ENCODE data around the gene TBC1D3I.
"Not testable (repeated sequence)": the region's sequence is repeated elsewhere in the genome, so short reads cannot be mapped to it uniquely, and the experiment has no call there.

TBC1D3I gene

DNA sequence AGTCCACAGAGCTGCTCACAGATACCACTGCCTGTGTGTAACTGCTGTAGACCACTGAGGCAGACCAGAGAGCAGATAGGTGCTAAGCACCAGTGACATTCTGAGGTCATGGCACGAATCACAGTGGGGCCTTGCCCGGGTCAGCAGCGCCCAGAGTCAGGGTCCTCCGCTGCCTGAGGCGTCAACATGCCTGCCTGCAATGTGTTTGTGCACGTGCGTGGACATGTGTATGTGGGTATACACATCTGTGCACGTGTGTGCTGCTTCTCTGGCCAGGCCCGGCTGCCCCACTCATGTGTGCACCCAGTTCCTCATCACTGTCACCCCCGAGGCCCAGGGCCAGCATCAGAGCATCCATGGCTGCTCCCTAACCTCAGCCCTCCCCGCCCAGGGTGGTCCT is at the start of gene TBC1D3I:
Gene TBC1D3I (minus strand): TSS at position 101 of the 400 bp plus-strand sequence. CDS start 1,585 bp downstream, outside the sequence.
- not testable (repeated sequence) for DNase-seq

DNA sequence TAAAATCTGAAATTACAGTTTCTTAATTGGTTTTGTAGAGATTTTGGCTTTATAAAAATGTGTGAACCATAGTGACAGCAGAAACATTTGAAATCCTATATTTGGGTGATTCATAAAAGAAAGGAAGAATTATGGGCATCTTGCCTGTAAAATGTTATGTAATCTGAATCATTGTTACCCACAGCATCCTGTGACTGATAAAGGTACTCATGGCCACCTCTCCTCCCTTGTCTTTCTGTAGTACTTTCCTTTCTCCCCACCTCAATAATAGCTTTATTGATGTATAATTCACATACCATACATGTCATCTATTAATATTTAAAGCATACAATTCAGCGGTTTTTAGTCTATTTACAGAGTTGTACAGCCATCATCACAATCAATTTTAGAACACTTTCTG is 30.8 kb upstream of the TBC1D3I start:
- not testable (repeated sequence) for DNase-seq

DNA sequence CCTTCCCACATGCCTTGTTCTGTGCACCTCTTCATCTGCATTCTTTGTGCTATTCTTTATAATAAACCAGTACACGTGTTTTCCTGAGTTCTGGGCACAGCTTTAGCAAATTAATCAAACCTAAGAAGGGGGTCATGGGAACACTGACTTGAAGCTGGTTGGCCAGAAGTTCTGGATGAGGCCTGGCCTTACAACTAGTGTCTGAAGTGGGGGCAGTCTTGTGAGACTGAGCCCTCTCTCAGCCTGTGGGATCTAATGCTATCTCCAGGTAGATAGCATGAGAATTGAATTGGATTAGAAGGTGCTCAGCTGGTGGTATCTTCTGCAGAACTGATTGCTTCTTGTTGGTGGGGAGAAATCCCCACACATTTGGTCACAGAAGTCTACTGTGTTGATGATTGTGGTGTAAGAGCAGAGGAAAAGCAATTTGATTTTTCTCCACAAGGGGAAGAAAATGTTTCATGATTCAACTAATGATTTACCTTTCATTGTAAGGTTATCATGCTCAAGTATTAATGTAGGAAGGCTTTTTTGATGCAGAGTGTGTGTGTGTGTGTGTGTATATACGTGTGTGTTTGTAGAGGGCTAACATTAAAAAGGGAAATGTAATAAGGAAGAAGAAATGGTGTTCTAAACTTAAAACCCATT is 25.7 kb upstream of the TBC1D3I start:
- not testable (repeated sequence) for DNase-seq

DNA sequence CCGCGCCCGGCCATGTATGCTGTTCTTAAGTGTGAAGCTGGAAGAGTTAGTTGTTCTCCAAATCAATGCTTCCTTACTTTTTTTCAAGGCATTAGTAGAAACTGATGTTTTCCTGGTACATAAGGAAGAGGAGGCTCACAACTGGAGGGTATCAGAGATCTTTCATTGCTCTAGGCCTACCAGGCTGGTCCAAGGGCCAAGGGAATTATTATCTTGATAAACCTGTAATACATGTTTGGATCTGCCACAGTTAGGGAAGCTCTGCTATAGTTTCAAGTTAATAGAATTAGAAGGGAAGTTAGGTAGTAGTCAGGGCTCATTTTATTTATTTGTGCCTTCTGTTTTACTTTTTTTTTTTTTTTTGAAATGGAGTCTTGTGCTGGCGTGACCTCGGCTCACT is 19.8 kb upstream of the TBC1D3I start:
- not testable (repeated sequence) for DNase-seq

DNA sequence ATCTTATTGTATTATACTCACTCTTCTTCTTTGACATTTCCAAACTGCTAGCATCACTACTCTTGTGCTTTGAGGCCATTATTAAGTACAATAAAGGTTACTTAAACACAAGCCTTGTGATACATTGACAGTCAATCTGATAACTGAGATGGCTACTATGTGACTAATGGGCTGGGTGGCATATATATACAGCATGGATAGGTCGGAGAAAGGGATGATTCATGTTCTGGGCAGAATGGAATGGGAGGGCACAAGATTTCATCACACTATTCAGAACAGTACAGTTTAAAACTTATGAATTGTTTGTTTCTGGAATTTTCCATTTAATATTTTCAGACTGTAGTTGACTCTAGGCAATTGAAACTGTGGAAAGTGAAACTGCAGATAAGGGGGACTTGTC is 18.9 kb upstream of the TBC1D3I start:
- DNase-seq: not testable (repeated sequence)

DNA sequence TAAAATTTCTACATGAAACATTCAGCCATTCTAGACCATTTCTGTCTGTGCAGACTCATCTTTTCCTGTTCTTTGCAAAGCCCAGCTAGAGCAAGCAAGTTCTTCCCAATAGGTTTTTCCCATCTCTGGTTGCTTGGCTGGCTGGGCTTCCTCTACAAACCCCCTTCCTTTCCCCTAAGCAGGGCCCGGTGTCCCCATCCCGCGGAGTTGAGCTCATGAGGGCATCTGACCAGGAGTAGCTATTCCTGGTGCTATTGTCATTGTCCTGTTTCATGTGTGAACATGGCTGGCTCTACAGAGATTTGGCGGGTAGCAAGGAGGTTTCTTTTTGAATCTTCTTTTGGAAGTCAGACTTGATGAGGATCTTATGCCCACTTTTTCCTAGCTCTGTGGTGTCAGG is 22.3 kb downstream of the TBC1D3I start:
- not testable (repeated sequence) for DNase-seq

DNA sequence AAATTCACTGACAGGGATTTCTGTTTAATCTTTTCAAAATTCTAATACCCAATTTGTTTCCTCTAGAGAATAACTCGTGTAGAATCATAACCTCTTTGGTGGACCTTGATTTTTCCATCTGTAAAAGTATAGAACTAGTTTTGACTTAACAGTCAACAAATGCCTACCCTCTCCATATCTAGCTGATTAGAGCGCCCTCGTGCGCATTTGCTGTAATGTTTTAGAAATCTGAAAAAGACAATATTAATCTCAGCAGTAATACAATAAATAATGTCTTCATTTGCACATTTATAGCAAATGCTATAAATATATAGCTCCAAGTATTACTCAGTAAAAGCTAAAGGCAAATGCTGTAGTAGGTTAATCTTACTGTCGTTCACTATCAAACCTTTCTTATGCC is 34.7 kb downstream of the TBC1D3I start:
- DNase-seq: not testable (repeated sequence)

DNA sequence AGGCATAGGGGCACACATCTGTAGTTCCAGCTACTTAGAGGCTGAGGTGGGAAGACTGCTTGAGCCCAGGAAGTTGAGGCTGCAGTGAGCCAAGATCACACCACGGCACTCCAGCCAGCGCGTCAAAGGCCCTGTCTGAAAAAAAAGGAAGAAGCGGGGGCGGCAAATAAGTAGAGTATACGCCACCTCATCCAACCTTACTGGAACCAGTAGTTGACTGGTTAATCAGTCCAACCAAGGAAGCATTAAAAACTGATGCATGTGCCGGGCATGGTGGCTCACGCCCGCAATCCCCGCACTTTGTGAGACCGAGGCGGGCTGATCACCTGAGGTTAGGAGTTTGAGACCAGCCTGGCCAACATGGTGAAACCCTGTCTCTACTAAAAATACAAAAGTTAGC is 41.4 kb downstream of the TBC1D3I start:
- not testable (repeated sequence) for DNase-seq

DNA sequence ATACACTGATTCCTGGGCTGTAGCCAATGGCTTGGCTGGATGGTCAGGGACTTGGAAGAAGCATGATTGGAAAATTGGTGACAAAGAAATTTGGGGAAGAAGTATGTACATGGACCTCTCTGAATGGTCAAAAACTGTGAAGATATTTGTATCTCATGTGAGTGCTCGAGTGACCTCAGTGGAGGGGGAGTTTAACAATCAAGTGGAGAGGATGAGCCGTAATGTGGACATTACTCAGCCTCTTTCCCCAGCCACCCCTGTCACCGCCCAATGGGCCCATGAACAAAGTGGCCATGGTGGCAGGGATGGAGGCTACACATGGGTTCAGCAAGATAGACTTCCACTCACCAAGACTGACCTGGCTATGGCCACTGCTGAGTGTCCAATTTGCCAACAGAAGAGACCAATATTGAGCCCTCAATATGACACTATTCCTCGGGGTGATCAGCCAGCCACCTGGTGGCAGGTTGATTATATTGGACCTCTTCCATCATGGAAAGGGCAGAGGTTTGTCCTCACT is 42.7 kb downstream of the TBC1D3I start:
- not testable (repeated sequence) for DNase-seq

DNA sequence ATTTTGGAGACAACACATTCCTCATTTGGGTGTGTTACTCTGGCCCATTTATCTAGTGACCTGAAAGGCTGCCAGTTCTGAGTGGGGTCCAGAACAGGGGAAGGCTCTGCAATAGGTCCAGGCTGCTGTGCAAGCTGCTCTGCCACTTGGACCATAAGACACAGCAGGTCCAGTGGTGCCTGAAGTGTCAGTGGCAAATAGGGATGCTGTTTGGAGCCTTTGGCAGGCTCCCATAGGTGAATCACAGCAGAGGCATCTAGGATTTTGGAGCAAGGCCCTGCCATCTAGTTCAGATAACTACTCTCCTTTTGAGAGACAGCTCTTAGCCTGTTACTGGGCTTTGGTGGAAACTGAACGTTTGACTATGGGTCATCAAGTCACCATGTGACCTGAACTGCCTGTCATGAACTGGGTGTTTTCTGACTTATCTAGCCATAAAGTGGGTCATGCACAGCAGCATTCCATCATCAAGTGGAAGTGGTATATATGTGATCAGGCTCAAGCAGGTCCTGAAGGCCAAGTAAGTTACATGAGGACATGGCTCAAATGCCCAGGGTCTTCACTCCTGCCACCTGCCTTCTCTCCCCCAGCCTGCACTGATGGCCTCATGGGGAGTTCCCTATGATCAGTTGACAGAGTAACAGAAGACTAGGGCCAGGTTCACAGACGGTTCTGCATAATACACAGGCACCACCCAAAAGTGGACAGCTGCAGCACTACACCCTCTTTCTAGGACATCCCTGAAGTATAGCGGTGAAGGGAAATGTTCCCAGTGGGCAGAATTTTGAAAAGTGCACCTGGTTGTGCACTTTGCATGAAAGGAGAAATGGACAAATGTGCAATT is 43.4 kb downstream of the TBC1D3I start:
- not testable (repeated sequence) for DNase-seq

DNA sequence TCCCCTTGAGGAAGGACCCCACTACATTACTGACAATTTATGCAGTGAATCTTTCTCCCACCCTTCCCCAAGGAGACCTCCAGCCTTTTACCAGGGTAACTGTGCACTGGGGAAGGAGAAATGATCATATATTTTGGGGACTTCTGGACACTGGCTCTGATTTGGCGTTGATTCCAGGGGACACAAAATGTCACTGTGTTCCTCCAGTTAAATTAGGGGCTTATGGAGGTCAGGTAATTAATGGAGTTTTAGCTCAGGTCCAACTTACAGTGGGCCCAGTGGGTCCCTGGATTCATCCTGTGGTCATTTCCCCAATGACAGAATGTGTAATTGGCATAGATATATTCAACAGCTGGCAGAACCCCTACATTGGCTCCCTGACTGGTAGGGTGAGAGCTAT is 44.8 kb downstream of the TBC1D3I start:
- not testable (repeated sequence) for DNase-seq

DNA sequence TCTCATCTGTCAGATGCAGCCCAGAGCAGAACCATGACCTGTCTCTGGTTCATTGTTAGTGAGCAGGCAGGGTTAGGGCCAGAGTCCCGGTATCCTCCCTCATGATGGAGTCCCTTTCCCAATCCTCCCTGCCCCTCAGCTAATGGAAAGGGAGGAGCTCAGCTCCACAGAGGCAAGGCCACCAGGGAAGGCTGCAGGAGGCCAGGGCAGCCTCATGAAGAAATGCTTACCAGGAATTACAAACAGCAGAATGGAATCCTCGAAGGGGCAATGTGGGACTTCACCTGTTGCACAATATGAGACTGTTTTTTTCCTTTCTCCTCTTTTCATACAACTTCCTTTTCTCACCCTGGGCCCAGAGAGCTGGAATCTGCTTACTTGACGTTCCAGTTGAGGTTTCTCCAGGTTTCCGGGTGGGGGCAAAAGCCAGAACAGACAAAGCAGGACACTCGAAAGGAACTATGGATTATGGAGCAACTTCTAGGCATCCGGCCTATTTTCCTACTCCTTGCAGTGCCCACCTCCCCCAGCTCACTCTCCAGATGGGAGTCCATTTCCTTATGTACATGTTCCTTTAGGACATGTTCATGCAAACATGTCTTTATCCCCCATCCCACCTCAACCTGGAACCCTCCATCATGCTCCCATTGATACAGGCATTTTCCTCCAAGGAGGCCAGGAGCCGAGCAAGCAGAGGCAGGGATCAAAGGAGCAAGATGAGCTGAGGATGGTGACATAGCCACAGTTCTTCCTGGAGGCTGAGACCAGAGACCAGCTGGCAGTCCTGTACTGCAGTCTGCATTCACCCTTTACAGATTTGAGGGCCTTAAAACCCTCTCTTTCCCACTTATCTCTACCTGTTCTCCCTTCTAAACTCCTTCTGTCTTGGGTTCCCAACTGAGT is 48.7 kb downstream of the TBC1D3I start:
- not testable (repeated sequence) for DNase-seq

DNA sequence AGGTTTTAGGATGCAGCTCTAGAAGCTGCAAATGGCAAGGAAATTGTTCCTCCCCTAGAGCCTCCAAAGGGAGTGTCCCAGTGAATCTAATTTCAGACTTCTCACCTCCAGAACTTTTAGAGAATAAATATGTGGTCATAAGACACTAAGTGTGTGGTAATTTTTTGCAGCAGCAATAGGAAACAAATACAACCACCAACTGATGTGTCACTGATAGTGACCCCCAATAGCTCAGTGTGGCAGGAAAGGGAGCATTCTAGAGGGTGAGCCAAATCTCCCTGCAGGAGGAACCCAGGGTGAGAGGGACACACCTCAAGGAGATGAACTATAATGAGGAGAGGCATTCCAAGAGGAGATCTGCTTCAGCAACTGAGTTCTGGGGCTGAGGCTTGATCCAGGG is 49.5 kb downstream of the TBC1D3I start:
- DNase-seq: no peak

DNA sequence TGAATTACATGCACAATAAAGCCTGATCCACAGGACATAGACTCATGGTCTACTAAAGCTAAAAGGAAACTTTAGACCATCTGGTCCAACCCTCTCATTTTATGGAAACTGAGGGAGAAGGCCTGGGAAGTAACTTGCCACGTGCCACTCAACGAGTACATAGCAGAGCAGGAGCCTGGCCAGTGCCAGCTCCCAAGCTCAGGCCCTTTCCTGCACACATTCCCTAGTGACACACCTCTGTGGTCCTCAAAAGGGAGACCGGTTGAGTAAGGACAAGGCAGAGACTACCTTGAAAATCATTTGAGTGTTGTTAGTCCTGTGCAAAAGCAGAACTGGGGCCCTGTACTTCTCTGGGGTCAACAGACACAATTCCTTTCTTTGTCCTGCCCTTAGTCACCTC is 50.7 kb downstream of the TBC1D3I start:
- no peak for DNase-seq

DNA sequence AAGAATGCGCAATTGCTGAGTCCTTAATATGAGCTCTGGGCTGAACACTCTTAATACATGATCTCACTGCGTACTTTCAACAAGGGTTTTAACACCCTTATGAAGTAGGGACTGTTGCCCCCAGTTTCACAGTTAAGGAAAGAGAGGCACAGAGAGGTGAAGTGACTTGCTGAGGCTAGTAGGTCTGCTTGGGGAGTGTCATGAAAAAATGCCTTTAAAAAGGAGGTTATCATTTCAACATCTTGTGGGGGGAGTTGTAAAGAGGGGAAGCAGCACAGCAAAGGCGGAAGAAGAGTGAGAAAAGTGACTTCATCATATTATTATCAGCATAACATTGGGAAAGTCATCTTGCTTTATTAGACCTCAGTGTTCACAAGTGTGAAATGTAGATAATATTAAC is 51.4 kb downstream of the TBC1D3I start:
- no peak for DNase-seq

DNA sequence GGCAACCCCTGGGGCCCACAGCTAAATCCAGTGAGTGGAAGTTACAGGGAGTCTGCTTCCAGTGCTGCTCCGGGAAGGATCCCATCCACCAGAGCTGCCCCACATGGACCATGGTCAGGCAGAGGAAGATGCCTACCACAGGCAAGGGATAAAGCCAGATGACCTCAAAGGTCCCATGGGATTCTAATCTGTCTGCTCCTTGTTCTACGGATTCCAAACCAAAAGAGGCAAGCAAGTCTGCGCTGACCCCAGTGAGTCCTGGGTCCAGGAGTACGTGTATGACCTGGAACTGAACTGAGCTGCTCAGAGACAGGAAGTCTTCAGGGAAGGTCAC is 52.1 kb downstream of the TBC1D3I start:
- DNase-seq: no peak

DNA sequence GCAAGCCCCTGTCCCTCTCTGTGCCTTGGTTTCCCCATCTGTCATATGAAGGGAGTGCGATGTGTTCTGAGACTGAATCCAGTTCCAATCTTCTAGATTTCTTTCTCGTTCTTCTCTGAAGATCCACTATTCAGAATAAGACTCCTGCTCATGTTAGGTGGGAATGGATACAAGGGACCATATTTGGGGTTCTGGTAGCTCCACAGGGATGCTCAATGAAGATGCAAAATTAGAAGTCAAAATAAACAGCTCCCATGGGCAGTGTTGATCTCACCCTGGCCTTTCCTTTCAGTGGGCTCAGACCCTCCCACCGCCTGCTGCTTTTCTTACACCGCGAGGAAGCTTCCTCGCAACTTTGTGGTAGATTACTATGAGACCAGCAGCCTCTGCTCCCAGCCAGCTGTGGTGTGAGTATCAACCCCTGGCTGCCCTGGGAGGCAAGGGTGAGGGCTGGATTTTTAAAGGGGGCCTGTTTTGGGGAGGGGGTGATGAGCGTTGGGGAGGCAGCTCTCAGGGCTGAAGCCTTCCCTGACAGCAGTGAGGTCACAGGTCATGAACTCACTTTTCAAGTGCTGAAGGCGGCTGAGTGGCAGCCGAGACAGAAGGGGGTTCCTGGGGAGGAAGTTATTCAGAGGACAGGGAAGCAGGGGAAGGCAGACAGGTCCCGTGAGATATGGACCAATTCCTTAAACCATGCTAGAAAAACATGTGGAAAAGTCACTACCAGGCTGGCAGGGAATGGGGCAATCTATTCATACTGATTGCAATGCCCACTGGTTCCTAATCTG is 52.7 kb downstream of the TBC1D3I start:
- DNase-seq: not testable (repeated sequence)

DNA sequence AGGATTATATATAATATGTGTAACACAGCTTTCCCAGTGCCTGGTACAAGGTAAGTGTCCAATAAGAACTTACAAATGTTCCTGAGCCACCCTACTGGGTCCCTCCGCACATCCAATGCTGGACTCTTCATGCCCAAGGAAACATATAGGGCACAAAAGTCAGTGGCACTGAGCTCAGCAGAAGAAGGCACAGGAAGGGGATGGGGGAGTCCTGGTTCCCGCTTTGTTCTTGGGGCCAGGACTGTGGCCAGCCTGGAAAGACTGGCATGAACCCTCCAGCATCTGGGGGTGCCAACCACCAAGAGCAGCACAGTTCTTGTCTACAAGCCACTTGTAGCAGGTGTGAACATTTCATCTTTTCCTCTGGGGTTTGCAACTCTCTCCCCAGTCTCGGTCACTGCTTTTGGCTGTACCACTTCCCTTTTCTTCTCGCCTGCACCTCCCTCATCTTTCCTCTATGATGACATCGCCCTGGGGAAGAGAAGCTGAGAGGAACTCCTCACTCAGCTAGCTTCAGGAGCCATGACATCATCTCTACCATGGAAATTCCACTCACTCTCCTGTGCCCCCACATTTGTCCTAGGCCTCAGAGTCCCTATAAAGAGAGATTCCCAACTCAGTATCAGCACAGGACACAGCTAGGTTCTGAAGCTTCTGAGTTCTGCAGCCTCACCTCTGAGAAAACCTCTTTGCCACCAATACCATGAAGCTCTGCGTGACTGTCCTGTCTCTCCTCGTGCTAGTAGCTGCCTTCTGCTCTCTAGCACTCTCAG is 53.7 kb downstream of the TBC1D3I start, which contains the start of gene CCL4L2:
Gene CCL4L2 (plus strand): TSS at position 625 of the 773 bp plus-strand sequence.
- not testable (repeated sequence) for DNase-seq

DNA sequence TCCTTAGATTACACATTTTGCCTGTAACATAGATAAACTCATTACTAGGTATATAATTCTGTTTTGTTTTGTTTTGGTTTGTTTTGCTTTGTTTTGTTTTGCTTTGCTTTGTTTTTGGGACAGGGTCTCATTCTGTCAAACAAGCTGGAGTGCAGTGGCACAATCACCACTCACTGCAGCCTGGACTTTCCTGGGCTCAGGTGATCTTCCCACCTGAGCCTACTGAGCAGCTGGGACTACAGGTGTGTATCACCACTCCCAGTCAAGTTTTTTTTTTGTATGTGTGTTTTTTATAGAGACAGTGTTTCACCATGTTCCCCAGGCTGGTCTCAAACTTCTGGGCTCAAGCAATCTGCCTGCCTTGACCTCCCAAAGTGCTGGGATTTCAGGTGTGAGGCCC is 54.8 kb downstream of the TBC1D3I start:
- no peak for DNase-seq

DNA sequence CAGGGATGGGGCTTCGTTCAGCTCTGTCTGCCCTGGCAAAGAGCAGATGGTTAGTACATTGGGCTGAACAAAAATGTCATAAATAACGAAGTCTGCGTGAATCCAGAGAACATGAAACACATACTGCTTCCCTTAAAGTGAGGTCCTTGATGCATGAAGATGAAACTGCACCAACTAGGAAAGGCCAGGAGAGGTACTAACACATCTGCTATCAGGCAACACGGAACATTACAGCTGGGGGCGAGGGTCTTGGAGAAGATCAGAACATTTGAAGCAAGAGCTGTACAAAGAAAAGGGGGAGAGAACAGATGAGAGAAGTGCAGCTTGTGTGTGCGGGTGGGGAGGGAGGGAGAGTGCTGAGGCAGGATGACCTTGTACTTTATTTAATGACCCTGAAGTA is 57.0 kb downstream of the TBC1D3I start:
- DNase-seq: not testable (repeated sequence)

DNA sequence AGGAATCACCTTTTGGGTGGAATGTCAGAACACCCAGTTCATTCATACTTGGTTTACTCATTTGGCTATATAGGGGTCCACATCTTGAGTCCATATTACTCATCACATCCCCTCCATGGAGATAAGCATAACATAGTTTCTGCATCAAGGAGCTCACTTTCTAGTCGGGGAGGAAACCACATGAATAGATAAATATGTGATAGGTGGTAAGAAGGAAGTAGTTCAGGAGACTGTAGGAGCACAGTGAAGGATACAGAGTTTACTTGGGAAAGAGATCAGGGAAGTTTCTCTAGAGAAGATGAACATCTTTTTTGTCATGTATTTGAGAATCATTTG is 57.9 kb downstream of the TBC1D3I start:
- DNase-seq: not testable (repeated sequence)
